Stimulated activated CD4-positive, alpha-beta T cell treated with anti-CD3 and anti-CD28 coated beads, Interleukin-12 subunit alpha, Interleukin-12 subunit beta, amount 100 ng/mL, for 4 hours (primary cell): ENCODE measurements around the gene ATP10B.
"Not testable (repeated sequence)": the region's sequence is repeated elsewhere in the genome, so short reads cannot be mapped to it uniquely, and the experiment has no call there.

ENCODE experiments used
- DNase-seq: peaks from one replicate; pipeline ENCODE4 v3.0.0-alpha.2; 2020

ATP10B gene

GRCh38 chr5:160750938-160751657 is 100.9 kb downstream of the ATP10B start:
- DNase-seq, result no peak

DNA sequence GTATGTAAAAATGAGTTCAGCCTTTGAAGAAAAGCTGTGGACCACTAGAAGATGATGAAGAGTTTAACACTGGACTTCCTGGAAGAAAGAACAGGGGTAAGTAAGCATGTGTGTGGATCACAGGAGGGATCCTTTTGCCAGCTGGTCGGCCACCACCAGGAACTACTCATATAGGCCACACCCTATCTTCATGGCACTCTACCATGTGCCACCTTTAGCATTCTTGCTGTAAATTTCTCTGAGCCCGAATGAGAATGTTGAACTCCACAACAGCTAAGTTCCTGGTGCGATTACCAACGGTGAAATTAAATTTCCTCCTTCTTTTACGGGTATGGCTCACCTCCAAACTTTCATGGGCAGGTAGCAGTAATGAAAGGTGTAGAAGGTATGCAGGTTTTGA is 102.3 kb downstream of the ATP10B start:
- no peak for DNase-seq

DNA sequence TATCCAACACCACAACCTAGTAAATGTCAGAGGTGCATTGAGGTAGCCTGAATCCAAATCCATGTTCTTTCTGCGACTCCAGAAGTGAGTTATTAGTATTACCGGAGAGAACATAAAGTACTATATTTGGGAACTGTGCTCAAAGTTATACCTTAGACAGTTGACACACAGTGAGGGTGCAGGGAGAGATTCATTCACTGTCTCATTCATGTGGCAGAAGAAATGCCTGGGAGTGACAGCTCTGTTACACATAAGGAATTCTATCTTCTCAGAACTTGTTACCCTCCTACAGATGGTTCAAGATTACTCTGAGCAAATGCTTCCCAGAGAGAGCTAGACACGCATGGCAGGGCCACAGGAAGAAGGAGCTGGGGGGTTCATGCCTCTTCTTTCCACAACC is 103.0 kb downstream of the ATP10B start:
- DNase-seq, result no peak

DNA sequence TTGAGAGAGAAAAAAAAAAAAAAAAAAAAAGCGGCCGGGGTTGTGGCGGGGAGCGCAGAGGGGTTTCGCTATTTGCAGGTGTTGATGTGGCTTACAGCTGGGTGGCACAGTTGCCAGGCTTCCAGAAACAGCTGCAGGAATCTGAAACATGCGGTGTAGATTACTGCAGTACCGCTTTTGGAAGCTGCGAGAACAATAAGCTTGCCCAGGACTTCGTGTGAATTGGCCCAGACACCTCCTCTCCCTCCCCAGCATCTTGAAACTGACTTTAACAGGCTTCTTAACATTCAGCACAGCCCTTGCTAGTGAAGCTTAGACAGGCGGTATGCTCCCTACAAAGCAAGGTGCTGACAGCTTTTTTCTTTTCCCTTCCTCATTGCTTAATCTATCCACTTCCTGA is 104.0 kb downstream of the ATP10B start:
- no peak for DNase-seq

- DNase-seq, result no peak
Observed at GRCh38 chr5:160747559-160747958, 104.5 kb downstream of the ATP10B start.

- DNase-seq, result no peak
Observed at GRCh38 chr5:160744268-160745101, 107.5 kb downstream of the ATP10B start.

DNA sequence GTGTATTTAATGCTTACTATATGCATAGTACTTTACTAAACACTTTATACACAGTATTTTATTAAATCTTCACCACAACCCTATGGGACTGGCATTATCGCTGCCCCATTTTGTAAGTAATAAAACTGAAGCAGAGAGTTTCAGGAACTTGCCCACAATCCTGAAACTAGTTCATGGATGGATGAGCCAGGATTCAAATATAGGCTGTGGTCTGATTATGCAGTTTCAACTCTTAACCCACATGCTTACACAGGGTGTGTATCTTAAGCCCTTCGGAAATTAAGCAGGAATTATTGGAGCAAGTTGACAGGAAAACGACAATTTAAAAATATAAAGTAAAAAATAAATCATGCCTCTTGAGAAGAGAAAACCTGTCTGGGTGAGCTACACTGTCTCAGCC is 109.0 kb downstream of the ATP10B start:
- no peak for DNase-seq

GRCh38 chr5:160742446-160742845 is 109.6 kb downstream of the ATP10B start:
- DNase-seq, result no peak

GRCh38 chr5:160727296-160727997 is 124.6 kb downstream of the ATP10B start:
- DNase-seq, result no peak

GRCh38 chr5:160726721-160727120 is 125.3 kb downstream of the ATP10B start:
- DNase-seq, result no peak

GRCh38 chr5:160720822-160721221 is 131.2 kb downstream of the ATP10B start:
- no peak for DNase-seq

- DNase-seq, result not testable (repeated sequence)
Observed at GRCh38 chr5:160715508-160715907, 136.5 kb downstream of the ATP10B start.

DNA sequence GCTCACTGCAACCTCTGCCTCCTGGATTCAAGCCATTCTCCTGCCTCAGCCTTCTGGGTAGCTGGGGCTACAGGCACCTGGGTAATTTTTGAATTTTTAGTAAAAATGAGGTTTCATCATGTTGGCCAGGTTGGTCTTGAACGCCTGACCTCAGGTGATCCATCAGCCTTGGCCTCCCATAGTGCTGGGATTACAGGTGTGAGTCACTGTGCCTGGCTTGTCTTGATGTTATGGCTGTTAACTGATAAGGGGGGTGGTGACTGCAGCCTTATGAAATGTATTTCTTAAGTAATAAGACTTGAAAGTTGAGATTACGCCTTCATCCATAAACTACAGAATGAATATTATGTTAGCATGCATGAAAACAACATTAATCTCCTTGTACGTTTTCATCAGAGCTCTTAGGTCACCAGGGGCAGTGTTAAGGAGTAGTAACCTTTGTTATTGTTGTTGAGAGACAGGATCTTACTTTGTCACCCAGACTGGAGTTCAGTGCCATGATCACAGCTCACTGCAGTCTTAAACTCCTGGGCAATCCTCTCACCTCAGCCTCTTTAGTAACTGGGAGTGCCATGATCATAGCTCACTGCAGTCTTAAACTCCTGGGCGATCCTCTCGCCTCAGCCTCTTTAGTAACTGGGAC is 148.3 kb downstream of the ATP10B start:
- DNase-seq, result no peak

DNA sequence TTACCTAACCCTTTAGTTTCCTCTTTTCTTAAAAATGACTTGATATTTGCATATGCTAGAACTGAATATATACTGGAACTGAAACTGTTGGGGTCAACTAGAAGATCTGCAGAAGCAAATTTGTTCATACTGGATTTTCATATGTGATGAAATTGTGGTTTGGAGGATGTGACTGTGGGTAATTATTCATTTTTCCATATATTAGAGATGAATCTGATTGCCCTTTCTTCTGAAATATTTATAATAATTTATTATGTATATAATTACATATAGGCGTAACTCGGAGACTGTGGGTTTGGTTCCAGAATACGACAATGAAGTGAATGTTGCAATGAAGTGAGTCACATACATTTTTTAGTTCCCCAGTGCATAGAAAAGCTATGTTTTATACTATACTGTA is 149.1 kb downstream of the ATP10B start:
- DNase-seq, result no peak

GRCh38 chr5:160702311-160702803 is 149.7 kb downstream of the ATP10B start:
- DNase-seq, result no peak

DNA sequence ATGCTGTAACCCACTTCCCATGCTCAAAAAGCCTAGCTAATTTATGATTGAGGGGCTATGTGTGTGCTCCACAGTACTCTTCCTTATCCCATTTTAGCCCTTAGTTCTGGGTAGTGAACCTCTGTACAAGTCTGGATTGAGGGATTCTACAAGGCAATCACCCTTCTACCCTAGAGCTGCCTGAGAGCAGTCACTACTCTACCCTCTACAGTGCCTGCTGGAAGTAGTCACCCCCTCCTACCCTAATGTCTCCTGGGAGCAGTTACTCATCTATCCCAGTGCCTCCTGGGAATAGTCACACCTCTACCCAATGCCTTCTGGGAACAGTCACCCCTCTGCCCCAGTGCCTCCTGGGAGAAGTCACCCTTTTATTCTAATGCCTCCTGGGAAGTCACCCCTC is 150.6 kb downstream of the ATP10B start:
- no peak for DNase-seq

DNA sequence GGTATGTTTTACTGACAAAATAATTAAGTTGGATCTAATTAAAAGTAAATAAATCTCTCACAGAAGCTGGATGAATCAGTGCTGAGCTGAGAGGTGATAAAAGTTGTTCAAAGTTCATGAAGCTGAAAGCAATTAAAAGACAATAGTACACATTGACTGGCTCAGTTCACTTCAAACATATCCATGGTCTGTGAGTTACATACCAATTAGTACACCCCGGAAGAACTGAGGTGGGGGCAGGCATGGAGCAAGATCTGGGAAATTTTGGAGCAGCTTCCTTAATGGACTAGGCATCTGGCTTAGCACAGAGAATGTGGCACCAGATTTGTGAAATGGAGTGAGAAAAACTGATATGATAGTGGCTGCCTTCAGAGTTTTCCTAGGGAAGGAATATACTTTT is 152.7 kb downstream of the ATP10B start:
- no peak for DNase-seq

GRCh38 chr5:160697281-160697680 is 154.7 kb downstream of the ATP10B start:
- no peak for DNase-seq

DNA sequence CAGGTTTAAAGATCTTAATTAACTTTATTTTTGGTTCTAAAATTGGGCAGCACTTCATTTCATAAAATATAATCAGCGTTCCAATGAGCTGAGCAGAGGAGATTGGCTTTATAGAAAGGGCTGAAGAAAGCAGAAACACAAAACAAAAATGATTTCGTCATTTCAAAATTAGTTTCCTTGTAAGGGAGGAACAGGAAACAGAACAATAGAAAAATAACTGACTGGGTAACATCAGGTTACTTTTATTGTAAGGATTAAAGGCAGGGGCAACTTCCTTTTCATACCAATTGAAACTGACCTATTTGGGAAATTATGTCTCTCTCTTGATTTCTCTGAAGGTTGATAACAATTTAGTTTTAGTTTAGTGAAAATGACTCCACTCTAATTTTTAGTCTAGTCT is 157.1 kb downstream of the ATP10B start:
- DNase-seq, result no peak

DNA sequence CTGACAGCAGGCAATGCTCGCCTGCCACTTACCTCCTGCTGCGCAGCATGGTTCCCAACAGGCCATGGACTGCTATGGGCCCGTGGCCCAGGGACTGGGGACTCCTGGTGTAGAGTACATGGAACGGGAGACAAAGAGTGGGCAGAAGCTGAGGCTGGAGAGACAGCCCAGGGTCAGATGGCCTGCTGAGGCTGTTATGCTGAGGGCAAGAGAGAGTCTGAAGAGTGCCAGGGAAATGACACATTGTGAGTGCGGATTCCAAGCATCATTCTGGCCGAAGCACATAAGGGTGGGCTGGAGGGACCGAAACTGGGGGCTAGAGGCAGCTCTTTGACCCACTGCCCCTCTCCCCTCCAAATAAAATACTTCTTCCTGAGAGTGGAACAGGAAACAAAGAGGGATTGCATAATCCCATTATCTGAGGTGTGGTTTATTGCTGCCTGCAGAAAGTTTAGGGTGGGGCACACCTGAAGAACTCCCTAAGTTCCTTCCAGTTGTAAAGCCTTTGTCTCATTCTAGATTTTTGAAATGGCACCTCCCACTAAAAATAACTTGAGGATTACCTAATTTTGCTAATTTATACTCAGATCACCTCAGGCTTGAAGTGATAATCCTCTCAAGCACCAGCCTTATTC is 158.1 kb downstream of the ATP10B start:
- DNase-seq, result no peak

GRCh38 chr5:160692271-160692670 is 159.7 kb downstream of the ATP10B start:
- no peak for DNase-seq

DNA sequence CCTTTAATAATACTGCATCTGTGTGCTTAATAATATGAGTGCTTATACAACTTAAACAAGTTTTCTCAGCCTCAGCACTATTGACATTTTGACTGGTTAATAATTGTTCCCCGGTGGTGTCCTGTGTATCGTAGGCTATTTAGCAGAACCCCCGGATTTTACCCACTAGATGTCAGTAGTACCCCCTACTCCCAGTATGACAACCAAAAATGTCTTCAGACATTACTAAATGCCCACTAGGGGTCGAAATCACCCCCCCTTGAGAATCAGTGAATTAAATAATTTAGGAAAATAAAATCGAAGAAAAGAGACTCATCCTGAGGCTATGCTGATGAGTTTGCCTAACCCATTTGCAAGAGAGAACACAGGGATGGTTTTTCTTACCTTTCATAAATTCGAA is 166.3 kb downstream of the ATP10B start:
- no peak for DNase-seq

DNA sequence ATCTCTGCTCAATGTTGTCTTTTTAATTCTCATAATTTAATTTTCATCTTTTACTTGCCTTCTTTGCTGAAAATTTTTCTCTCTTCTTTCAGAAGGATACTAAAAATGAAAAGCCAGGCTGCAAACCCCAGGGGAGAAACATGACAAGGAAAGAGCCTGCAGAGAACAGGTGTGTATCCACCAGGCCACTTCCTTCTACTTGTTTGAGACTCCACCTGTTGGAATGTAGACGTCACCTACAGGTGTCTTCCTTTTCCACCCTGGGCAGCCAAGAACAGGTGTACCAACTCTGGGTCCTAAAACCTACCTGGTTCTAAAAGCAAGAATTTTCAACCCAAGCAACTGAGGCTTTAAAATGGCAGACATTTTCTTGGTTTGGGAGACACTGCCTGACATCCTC is 166.8 kb downstream of the ATP10B start:
- DNase-seq, result no peak
